DOHH2 (cell line): Measurements from ENCODE around the gene LRRC4B.

Experiments
- EZH2phosphoT487 ChIP-seq: fragments of 200-600 bp; sonication (generic); IDR thresholded peaks from 2 replicates; pipeline ENCODE4 v1.6.1; 2017; ENCODE audit warnings: borderline replicate concordance, mild to moderate bottlenecking, antibody characterized with exemption, low read length, moderate library complexity, mixed read lengths
- TF ChIP-seq, protein P1 (sequence below): fragments of 200-600 bp; sonication (generic); IDR thresholded peaks from one replicate; pipeline ENCODE4 v1.5.1; 2014; ENCODE audit warnings: antibody characterized with exemption, mild to moderate bottlenecking, low read depth, low read length; ENCODE audit not compliant: poor library complexity, severe bottlenecking

DNA sequence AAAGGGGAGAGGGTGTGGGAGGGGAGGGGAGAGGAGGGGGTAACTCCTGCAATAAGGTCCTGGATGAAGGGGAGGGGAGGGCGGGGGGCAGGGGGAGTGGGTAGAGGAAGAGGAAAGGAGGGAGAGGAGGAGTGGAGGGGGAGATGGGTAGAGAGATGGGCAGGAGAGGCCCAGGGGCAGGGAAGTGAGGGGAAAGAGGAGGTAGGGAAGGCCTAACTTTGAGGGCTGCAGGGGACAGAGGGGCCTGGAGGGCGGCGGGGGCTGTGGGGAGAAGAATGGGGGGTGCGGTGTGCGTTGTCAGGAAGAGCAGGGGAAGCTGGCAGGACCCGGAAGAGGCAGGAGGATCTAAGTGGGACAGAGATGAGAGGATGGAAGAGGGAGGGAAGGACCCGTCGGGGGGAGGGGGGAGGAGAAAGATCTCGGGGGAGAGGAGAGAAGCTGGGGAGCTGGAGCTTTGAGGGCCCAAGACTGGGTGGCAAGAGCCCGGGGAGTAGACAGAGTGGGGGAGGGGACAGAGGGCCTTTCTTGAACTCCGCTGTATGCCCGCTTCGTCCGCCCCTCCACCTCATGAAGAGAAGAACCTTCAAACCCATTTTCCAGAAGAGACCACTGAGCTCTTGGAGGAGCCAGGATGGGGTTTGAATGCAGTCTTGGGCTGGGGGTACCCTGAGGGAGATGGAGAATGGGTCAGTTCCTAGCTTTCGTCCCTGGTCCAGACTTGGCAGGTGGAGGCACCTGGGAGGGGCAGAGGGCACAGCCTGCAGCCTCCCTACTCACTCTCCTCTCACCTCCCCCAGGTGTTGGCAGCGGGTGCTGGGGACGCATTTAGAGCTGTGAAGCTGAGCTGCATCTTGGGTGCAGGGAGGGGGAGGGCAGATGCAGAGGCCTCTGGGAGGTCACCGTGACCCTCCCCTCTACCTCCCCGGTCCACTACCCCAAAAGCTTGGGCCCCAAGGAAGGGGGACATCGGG is 778 bp upstream of the LRRC4B start:
- TF ChIP-seq, protein P1, sequence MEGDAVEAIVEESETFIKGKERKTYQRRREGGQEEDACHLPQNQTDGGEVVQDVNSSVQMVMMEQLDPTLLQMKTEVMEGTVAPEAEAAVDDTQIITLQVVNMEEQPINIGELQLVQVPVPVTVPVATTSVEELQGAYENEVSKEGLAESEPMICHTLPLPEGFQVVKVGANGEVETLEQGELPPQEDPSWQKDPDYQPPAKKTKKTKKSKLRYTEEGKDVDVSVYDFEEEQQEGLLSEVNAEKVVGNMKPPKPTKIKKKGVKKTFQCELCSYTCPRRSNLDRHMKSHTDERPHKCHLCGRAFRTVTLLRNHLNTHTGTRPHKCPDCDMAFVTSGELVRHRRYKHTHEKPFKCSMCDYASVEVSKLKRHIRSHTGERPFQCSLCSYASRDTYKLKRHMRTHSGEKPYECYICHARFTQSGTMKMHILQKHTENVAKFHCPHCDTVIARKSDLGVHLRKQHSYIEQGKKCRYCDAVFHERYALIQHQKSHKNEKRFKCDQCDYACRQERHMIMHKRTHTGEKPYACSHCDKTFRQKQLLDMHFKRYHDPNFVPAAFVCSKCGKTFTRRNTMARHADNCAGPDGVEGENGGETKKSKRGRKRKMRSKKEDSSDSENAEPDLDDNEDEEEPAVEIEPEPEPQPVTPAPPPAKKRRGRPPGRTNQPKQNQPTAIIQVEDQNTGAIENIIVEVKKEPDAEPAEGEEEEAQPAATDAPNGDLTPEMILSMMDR, result no peak
- TF ChIP-seq EZH2phosphoT487, result no peak
